HUES64 (cell line): ENCODE results near the gene CD164L2.

Experiments used
- H3K27ac ChIP-seq: 2 replicates; pipeline ENCODE4 v1.7.0; 2013; ENCODE audit warnings: low read depth, low read length, inconsistent platforms
- H3K27me3 ChIP-seq: 2 replicates; pipeline ENCODE4 v1.6.1; 2013; ENCODE audit warnings: mild to moderate bottlenecking, low read length; ENCODE audit not compliant: insufficient read depth
- H3K36me3 ChIP-seq: 2 replicates; pipeline ENCODE4 v1.6.1; 2013; ENCODE audit warnings: mild to moderate bottlenecking, low read length; ENCODE audit not compliant: insufficient read depth
- H3K4me1 ChIP-seq: 2 replicates; pipeline ENCODE4 v1.6.1; 2013; ENCODE audit warnings: mild to moderate bottlenecking, low read length, moderate library complexity; ENCODE audit not compliant: insufficient read depth
- H3K4me3 ChIP-seq: 2 replicates; pipeline ENCODE4 v1.5.1; 2013; ENCODE audit warnings: mild to moderate bottlenecking, low read length, moderate library complexity
- H3K9ac ChIP-seq: 2 replicates; pipeline ENCODE4 v1.6.1; 2013; ENCODE audit warnings: mild to moderate bottlenecking, low read depth, low read length
- H3K9me3 ChIP-seq: 2 replicates; pipeline ENCODE4 v1.6.1; 2013; ENCODE audit warnings: low read depth, low read length; ENCODE audit not compliant: insufficient read depth
- WGBS: fragments of 150-250, 120-280 bp; methylation state at CpG from one replicate; pipeline ENCODE4 v1.1.7; 2013; ENCODE audit warnings: missing lambda C conversion rate; 5-methylcytosine and 5-hydroxymethylcytosine counted together

Gene CD164L2

DNA sequence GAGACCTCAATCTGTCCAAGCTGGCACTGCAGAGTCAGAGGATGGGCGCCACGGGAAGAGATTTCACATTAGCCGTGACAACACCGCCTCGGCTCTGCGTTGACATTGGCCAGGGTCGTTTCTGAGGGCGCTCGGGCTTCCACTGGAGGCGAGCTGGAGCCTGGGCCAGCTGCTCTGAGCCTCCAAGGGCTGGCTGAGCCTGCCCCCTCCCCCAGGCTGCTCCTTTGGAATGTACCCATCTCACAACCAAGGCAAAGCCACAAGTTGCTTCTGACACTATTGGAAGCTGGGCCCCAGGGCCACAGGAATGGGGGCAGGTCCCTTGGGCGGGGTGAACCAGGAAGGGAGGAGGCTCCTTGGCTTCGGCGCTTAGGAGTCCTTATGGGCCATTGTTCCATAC lies 21.9 kb upstream of the CD164L2 start:
- peaks cover 29% of the 10 kb centered on the region for H3K36me3 ChIP-seq
- 33% methylated on average over 13 of the region's 13 CpGs for WGBS
- H3K4me1 ChIP-seq = peaks cover 36% of the 10 kb centered on the region
- no peaks in the 10 kb centered on the region for H3K9me3 ChIP-seq
- no peak overlapping the region for H3K9ac ChIP-seq
- H3K27me3 ChIP-seq = no peaks in the 10 kb centered on the region
- H3K4me3 ChIP-seq = no peak overlapping the region
- peak overlapping the region; percentile 69 for H3K27ac ChIP-seq

DNA sequence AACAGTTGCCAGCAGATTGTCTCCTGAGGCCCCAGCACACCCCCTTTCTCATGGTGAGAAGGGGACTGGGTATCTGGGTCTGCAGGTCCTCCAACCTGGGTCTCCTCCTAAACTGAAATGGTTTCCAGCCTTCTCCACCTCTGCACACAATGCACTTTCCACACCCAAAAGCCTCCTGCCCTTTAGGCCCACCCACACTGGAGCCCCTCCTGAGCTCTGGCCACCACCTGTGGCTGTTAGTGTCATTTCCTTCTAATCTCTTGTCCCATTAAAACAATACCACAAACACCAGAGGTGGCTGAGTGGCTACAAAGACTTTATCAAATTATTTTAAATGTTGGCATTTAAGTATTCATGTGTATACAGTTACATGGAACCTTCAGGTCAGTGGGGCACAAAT lies 20.8 kb upstream of the CD164L2 start:
- H3K9ac ChIP-seq = no peak overlapping the region
- peak overlapping the region; percentile 67 for H3K27ac ChIP-seq
- H3K9me3 ChIP-seq = no peaks in the 10 kb centered on the region
- peaks cover 21% of the 10 kb centered on the region for H3K36me3 ChIP-seq
- no peaks in the 10 kb centered on the region for H3K27me3 ChIP-seq
- H3K4me3 ChIP-seq = no peak overlapping the region
- H3K4me1 ChIP-seq = peaks cover 39% of the 10 kb centered on the region

DNA sequence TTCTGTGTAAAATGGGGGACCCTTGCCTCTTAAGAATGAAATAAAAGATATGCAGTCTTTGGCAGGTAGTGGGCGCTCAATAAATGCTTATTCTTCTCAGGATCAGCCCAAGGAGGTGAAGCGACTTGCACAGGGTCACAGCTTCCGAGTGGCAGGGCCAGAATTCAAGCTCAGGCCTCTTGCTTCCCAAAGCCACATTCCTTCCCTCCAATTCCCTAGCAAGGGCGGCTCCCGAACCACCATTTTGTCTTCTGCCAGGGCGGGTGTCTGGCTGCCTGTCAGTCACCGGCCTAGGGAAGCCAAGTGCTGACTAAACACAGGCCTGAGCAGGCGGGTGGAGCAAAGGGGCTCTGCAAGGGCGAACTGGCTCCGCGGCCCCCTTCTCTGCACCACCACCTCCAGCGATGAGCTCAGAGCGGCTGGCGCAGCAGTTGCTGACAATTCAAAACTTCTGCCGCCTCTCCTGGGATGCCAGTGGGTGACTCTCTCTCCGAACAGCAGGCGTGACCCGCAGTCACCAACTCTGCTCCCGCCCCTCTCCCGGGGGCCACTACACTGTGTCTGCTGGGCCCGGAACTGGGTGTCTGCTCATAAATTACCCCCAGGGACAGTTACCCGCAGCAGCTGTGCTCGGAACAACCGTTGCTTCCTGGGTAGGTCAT lies 20.1 kb upstream of the CD164L2 start:
- 72% methylated on average over 24 of the region's 24 CpGs for WGBS
- peak overlapping the region; percentile 67 for H3K27ac ChIP-seq
- no peak overlapping the region for H3K4me3 ChIP-seq
- peaks cover 14% of the 10 kb centered on the region for H3K36me3 ChIP-seq
- H3K27me3 ChIP-seq = no peaks in the 10 kb centered on the region
- peaks cover 44% of the 10 kb centered on the region for H3K4me1 ChIP-seq
- no peaks in the 10 kb centered on the region for H3K9me3 ChIP-seq
- no peak overlapping the region for H3K9ac ChIP-seq

DNA sequence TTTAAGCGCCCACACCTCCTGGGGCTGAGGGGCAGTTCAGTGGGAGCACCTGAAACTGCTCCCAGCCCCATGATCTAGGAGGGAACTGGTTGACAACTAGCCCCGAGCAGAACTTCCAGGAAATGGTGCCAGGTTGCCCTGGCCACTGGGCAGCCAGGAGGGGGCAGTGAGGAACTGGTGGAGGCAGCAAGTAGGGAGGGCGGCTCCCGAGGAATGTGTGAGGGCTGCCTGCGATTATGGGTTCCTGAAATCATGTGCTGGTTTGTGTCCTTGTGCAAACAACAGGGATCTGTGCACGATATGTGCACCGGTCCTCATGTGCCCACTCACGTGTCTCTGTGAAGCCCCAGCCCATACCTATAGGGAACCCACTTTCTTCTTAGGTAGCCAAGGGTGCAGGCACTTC lies 19.2 kb upstream of the CD164L2 start:
- Histone ChIP-seq H3K27me3 (no peaks in the 10 kb centered on the region), H3K4me1 (peaks cover 49% of the 10 kb centered on the region), H3K9me3 (no peaks in the 10 kb centered on the region), H3K4me3 (no peak overlapping the region), H3K36me3 (peaks cover 6% of the 10 kb centered on the region; the same call in 1 of the 2 replicates), H3K9ac (no peak overlapping the region), H3K27ac (peak overlapping the region; percentile 8; the same call in 1 of the 2 replicates)
- 78% methylated on average over 8 of the region's 8 CpGs for WGBS

DNA sequence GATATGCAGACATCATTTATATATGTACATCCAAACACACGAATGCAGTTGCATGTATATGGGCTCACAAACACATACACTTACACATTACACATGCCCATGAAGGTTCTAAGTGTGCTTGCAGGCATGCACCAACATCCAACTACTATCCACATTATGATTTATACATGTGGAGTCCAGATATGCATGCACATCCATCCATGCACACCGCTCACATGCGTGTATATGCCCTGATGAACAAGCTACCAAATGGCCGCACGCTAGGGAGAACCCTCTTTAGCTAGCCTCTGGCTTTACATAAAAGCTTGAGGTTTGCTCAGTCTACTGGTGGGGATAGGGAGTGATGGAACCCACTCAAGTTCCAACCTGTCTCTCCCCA lies 17.8 kb upstream of the CD164L2 start:
- Histone ChIP-seq H3K4me3 (no peak overlapping the region), H3K9me3 (no peaks in the 10 kb centered on the region), H3K4me1 (peaks cover 44% of the 10 kb centered on the region), H3K9ac (no peak overlapping the region), H3K36me3 (no peaks in the 10 kb centered on the region), H3K27ac (no peak overlapping the region), H3K27me3 (no peaks in the 10 kb centered on the region)
- 92% methylated on average over 5 of the region's 5 CpGs for WGBS

DNA sequence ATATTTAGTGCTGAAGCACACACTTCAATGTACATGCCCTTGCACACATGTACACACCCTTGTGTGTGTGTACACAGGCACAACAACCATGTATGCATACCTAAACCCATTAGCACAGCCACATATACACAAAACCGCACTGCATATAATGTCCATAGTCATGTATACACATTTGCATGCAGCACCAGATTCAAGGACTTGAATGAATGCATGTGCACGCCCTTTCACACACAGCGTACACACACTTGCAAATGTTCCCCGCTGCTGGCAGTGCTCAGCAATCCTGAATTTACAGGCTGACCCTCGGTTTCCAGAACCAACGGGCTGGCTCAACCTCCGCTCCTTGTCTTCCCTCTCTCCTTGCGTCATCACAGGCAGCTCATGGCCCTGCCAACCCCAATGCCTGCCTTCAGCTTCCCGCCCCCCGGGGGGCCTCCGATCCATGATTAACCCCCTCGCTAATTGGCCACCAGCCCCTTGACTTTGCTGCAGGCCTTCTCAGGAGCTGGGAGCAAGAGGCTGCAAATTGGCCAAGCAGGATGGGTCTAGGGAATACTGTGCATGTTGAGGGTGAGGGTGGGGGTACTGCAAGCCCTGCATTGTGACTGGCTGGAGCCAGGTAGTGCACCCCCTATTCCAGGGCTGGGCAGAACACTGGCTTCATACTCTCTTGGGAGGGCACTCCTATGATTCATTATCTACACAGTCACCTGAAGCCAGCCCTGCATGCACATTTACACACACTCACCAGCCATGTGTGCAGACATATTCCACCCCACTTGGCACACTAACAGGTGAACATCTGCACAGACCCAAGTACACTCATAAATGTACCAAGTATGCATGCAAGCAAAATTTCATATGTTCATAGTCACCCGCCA lies 17.2 kb upstream of the CD164L2 start:
- WGBS = 64% methylated on average over 13 of the region's 13 CpGs
- Histone ChIP-seq H3K4me1 (peaks cover 41% of the 10 kb centered on the region), H3K27me3 (no peaks in the 10 kb centered on the region), H3K9me3 (no peaks in the 10 kb centered on the region), H3K4me3 (no peak overlapping the region), H3K36me3 (no peaks in the 10 kb centered on the region), H3K27ac (no peak overlapping the region), H3K9ac (no peak overlapping the region)

DNA sequence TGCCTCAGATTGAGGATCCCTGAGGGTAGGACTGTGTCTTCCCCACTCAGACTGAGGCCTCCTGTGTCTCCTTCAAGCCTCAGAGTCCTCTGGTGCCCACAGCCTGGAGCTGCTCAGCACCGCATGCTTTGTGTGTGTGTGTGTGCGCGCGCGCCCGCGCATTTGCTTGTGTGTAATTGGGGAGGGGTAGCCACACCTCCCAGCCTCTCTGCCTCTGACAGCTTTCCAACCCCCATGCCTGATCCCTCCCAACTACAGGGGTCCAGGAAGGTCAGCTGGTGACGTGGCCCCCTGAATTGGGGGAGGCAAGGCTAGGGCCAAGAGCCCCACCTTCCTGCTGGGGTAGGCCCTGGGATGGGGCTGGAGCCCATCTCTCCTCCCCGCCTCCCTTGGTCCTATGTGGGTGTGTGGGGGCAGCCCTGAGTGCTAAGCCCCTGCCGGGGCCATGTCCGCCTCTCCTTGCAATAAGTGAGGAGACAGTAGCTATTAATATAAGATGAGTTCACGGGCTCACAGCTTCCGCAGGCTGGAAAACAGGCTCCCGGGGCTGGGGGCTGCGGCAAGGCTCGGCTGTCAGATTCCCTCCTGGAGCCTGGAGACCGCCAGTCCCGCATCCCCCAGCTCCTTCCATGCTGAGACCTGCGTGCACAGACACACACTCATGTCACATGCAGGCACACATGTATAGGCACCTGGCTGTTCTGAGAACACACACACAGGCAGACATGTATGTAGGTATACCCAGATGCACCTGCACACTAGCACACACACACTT lies 16.3 kb upstream of the CD164L2 start:
- 90% methylated on average over 13 of the region's 19 CpGs for WGBS
- no peak overlapping the region for H3K9ac ChIP-seq

DNA sequence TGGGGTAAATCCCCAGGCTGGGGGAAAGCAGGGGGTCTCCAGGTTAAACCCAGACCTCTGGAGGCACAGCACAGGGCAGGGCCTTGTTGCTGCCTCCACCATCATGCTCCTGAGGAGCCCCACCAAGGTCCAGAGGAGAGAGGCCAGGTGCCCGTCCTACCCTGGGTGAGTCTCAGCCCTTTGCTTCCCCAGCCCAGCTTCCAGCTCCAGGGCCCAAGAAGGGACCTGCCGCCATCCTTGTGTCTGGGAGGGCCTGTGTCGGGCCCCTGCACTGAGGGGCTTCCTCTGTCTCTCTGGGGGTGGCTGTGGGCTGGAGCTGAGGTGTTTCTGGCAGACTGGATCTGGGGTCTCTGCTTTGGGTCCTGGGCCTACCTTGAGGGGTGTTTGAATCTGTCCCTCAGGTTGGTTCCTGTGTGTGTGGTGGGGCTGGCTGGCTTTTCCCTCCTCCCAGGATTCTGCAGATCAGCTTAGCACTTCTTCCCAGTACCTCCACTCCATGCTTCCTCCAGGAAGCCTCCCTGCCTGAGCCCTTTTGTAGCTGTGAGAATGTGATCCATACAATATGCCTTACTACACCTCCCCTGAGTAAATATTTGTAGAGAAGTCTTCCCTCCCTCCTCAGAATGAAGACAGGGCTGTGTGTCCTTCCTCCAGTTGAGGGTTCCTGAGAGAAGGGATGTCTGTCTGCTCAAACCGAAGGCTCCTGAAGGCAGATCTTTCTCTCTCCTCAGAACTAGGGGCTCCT lies 15.4 kb upstream of the CD164L2 start:
- H3K36me3 ChIP-seq = no peaks in the 10 kb centered on the region
- no peak overlapping the region for H3K27ac ChIP-seq
- no peaks in the 10 kb centered on the region for H3K9me3 ChIP-seq
- H3K4me3 ChIP-seq = no peak overlapping the region
- no peak overlapping the region for H3K9ac ChIP-seq
- H3K27me3 ChIP-seq = no peaks in the 10 kb centered on the region
- peaks cover 24% of the 10 kb centered on the region for H3K4me1 ChIP-seq
- WGBS = 81% methylated on average over 4 of the region's 4 CpGs

More for the DNA sequence above, 16.3 kb upstream of the CD164L2 start:
- Histone ChIP-seq H3K9me3 (no peaks in the 10 kb centered on the region), H3K4me3 (no peak overlapping the region), H3K4me1 (peaks cover 32% of the 10 kb centered on the region), H3K27me3 (no peaks in the 10 kb centered on the region), H3K27ac (no peak overlapping the region), H3K36me3 (no peaks in the 10 kb centered on the region)

DNA sequence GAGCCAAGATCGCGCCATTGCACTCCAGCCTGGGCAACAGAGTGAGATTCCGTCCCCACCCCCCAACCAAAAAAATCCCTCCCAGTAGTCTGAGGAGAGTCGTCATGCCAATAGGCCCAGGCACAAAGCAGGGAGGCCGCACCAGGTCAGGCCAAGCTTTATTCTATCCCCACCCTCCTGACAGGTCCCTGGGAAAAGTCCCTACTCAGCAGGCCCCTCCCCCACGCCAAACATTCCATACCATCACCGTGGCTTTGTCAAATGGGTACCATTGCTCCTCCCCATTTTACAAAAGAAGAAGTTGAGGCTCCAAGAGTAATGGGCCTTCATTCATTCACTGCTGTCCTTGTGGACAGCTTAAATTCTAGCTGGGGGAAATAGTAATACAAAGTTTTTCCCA lies 14.6 kb upstream of the CD164L2 start:
- H3K36me3 ChIP-seq = no peaks in the 10 kb centered on the region
- WGBS = 72% methylated on average over 7 of the region's 7 CpGs

DNA sequence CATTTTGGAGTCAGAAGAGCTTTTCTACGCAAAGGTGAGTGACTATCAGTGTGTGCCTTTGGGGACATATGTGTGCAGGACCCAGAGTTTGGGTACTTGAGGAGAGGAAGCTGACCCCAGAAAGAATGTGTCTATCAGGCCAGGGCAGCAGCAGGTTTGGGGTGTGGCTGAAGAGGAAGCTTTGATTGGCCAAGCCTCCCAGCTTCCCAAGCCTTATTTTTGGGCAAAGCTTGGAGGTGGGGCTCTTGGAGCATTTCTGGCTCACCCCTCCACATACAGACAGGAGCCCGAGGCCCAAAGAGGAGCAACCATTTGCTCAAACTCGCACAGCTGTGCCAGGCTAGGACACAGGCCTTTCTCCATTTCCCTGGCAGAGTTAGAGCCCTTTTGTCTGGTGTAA lies 14.0 kb upstream of the CD164L2 start:
- Histone ChIP-seq H3K27me3 (no peaks in the 10 kb centered on the region), H3K9ac (no peak overlapping the region)
- 93% methylated on average over 3 of the region's 3 CpGs for WGBS

More for the DNA sequence above, 14.6 kb upstream of the CD164L2 start:
- Histone ChIP-seq H3K9me3 (no peaks in the 10 kb centered on the region), H3K27me3 (no peaks in the 10 kb centered on the region), H3K27ac (no peak overlapping the region), H3K4me1 (peaks cover 17% of the 10 kb centered on the region), H3K9ac (no peak overlapping the region), H3K4me3 (no peak overlapping the region)

More for the DNA sequence above, 14.0 kb upstream of the CD164L2 start:
- Histone ChIP-seq H3K36me3 (no peaks in the 10 kb centered on the region), H3K4me1 (peaks cover 13% of the 10 kb centered on the region), H3K9me3 (no peaks in the 10 kb centered on the region), H3K27ac (no peak overlapping the region), H3K4me3 (no peak overlapping the region)
